ENCODE results near the gene PIGS.

The PIGS gene

GRCh38 chr17:28574526-28574925, 3.2 kb upstream of the PIGS start:
- Histone ChIP-seq H2AFZ (ENCODE audit: low read length) (no peak overlapping the region), H3K79me2 (ENCODE audit: insufficient read depth, low read length) (peaks cover 5% of the 10 kb centered on the region; the same call in 1 of the 2 replicates), H3K27me3 (ENCODE audit: insufficient read depth, low read length) (no peaks in the 10 kb centered on the region), H3K36me3 (ENCODE audit: insufficient read depth, low read length) (peaks cover 49% of the 10 kb centered on the region), H4K20me1 (ENCODE audit: insufficient read depth, low read length) (no peaks in the 10 kb centered on the region), H3F3A (ENCODE audit: insufficient read depth, low read length) (no peaks in the 10 kb centered on the region; the same call in 1 of the 2 replicates), H3K4me3 (ENCODE audit: low read depth, low read length, poor library complexity, severe bottlenecking) (no peak overlapping the region), H3K9me2 (ENCODE audit: low read depth, low read length) (no peaks in the 10 kb centered on the region), H3K9me3 (ENCODE audit: low read length) (no peaks in the 10 kb centered on the region), H3K4me1 (ENCODE audit: insufficient read depth, low read length, severe bottlenecking) (peaks cover 42% of the 10 kb centered on the region), H3K9ac (ENCODE audit: low read length) (no peak overlapping the region), H3K4me2 (ENCODE audit: low read length) (no peak overlapping the region), H3K27ac (ENCODE audit: low read depth, low read length, poor library complexity, severe bottlenecking) (no peak overlapping the region)
- no peak for TF ChIP-seq EZH2 (IDR thresholded peaks at IDR 0.05; ENCODE audit: borderline replicate concordance, low read length)
- TF ChIP-seq CTCF (IDR thresholded peaks at IDR 0.05; ENCODE audit: low read length) = peak; percentile 5; the same call in 1 of the 2 replicates

GRCh38 chr17:28573966-28574480, 2.7 kb upstream of the PIGS start:
- Histone ChIP-seq H3K9ac (ENCODE audit: low read length) (no peak overlapping the region), H3K36me3 (ENCODE audit: insufficient read depth, low read length) (peaks cover 44% of the 10 kb centered on the region)

GRCh38 chr17:28573521-28573920, 2.2 kb upstream of the PIGS start:
- H3K4me1 ChIP-seq (ENCODE audit: insufficient read depth, low read length, severe bottlenecking) = peaks cover 47% of the 10 kb centered on the region
- H4K20me1 ChIP-seq (ENCODE audit: insufficient read depth, low read length) = no peaks in the 10 kb centered on the region
- no peaks in the 10 kb centered on the region for H3K9me3 ChIP-seq (ENCODE audit: low read length)
- peaks cover 5% of the 10 kb centered on the region; the same call in 1 of the 2 replicates for H3K79me2 ChIP-seq (ENCODE audit: insufficient read depth, low read length)
- no peaks in the 10 kb centered on the region for H3K27me3 ChIP-seq (ENCODE audit: insufficient read depth, low read length)
- H3K4me2 ChIP-seq (ENCODE audit: low read length) = no peak overlapping the region
- no peak overlapping the region for H3K9ac ChIP-seq (ENCODE audit: low read length)
- no peaks in the 10 kb centered on the region for H3F3A ChIP-seq (ENCODE audit: insufficient read depth, low read length)
- H3K27ac ChIP-seq (ENCODE audit: low read depth, low read length, poor library complexity, severe bottlenecking) = no peak overlapping the region
- TF ChIP-seq CTCF (IDR thresholded peaks at IDR 0.05; ENCODE audit: low read length) (no peak), EZH2 (IDR thresholded peaks at IDR 0.05; ENCODE audit: borderline replicate concordance, low read length) (no peak)
- H3K4me3 ChIP-seq (ENCODE audit: low read depth, low read length, poor library complexity, severe bottlenecking) = no peak overlapping the region
- no peak overlapping the region for H2AFZ ChIP-seq (ENCODE audit: low read length)
- H3K36me3 ChIP-seq (ENCODE audit: insufficient read depth, low read length) = peaks cover 39% of the 10 kb centered on the region
- no peaks in the 10 kb centered on the region for H3K9me2 ChIP-seq (ENCODE audit: low read depth, low read length)

More at GRCh38 chr17:28573966-28574480, 2.7 kb upstream of the PIGS start:
- H3K9me2 ChIP-seq (ENCODE audit: low read depth, low read length) = no peaks in the 10 kb centered on the region
- no peak overlapping the region for H3K4me2 ChIP-seq (ENCODE audit: low read length)
- H3K4me1 ChIP-seq (ENCODE audit: insufficient read depth, low read length, severe bottlenecking) = peaks cover 46% of the 10 kb centered on the region
- H3K27ac ChIP-seq (ENCODE audit: low read depth, low read length, poor library complexity, severe bottlenecking) = no peak overlapping the region
- no peaks in the 10 kb centered on the region for H3K27me3 ChIP-seq (ENCODE audit: insufficient read depth, low read length)
- no peaks in the 10 kb centered on the region for H4K20me1 ChIP-seq (ENCODE audit: insufficient read depth, low read length)
- H3K79me2 ChIP-seq (ENCODE audit: insufficient read depth, low read length) = peaks cover 5% of the 10 kb centered on the region; the same call in 1 of the 2 replicates
- TF ChIP-seq EZH2 (IDR thresholded peaks at IDR 0.05; ENCODE audit: borderline replicate concordance, low read length) = no peak
- no peak for TF ChIP-seq CTCF (IDR thresholded peaks at IDR 0.05; ENCODE audit: low read length)
- no peak overlapping the region for H2AFZ ChIP-seq (ENCODE audit: low read length)
- H3K4me3 ChIP-seq (ENCODE audit: low read depth, low read length, poor library complexity, severe bottlenecking) = no peak overlapping the region
- no peaks in the 10 kb centered on the region for H3F3A ChIP-seq (ENCODE audit: insufficient read depth, low read length)
- H3K9me3 ChIP-seq (ENCODE audit: low read length) = no peaks in the 10 kb centered on the region
